NT2/D1 (cell line): ENCODE results near the gene PRSS2.

ENCODE experiments used
- SUZ12 ChIP-seq: IDR thresholded peaks from 2 replicates; pipeline ENCODE4 v1.6.1; 2011; ENCODE audit not compliant: insufficient read length, insufficient read depth; ENCODE audit errors: extremely low read depth
- YY1 ChIP-seq: IDR thresholded peaks from 2 replicates; pipeline ENCODE4 v1.6.1; 2011; ENCODE audit not compliant: insufficient read length, insufficient read depth
- ZNF274 ChIP-seq: IDR thresholded peaks from 2 replicates; pipeline ENCODE4 v1.6.1; 2011; ENCODE audit warnings: mild to moderate bottlenecking, low read depth, low read length

- TF ChIP-seq YY1 (no peak), SUZ12 (no peak), ZNF274 (no peak)
Observed at GRCh38 chr7:142773230-142773629, 2.5 kb downstream of the PRSS2 start.
